Neural progenitor cell (in vitro differentiated cells): ENCODE data around the gene CCDC88A.
"Not testable (repeated sequence)": the region's sequence is repeated elsewhere in the genome, so short reads cannot be mapped to it uniquely, and the experiment has no call there.

Experiments
- EZH2 ChIP-seq: fragments of 200-600 bp; sonication (generic); IDR thresholded peaks from 2 replicates; pipeline ENCODE4 v1.6.1; 2017; ENCODE audit warnings: antibody characterized with exemption, mild to moderate bottlenecking, moderate library complexity
- EZH2phosphoT487 ChIP-seq: fragments of 200-600 bp; sonication (generic); IDR thresholded peaks from 2 replicates; pipeline ENCODE4 v1.6.1; 2017; ENCODE audit warnings: antibody characterized with exemption
- TF ChIP-seq, protein P1 (sequence below): fragments of 200-600 bp; sonication (generic); IDR thresholded peaks from 2 replicates; pipeline ENCODE4 v1.5.1; 2017; ENCODE audit warnings: antibody characterized with exemption, mild to moderate bottlenecking

DNA sequence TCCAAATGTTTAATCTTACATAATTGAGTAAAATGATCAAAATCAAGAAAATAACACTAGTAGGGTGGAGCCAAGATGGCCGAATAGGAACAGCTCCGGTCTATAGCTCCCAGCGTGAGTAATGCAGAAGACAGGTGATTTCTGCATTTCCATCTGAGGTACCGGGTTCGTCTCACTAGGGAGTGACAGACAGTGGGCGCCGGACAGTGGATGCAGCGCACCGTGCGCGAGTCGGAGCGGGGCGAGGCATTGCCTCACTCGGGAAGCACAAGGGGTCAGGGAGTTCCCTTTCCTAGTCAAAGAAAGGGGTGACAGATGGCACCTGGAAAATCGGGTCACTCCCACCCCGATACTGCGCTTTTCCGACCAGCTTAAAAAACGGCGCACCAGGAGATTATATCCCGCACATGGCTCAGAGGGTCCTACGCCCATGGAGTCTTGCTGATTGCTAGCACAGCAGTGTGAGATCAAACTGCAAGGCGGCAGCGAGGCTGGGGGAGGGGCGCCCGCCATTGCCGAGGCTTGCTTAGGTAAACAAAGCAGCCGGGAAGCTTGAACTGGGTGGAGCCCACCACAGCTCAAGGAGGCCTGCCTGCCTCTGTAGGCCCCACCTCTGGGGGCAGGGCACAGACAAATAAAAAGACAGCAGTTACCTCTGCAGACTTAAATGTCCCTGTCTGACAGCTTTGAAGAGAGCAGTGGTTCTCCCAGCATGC, 22.5 kb upstream of the CCDC88A start:
- TF ChIP-seq, protein P1, sequence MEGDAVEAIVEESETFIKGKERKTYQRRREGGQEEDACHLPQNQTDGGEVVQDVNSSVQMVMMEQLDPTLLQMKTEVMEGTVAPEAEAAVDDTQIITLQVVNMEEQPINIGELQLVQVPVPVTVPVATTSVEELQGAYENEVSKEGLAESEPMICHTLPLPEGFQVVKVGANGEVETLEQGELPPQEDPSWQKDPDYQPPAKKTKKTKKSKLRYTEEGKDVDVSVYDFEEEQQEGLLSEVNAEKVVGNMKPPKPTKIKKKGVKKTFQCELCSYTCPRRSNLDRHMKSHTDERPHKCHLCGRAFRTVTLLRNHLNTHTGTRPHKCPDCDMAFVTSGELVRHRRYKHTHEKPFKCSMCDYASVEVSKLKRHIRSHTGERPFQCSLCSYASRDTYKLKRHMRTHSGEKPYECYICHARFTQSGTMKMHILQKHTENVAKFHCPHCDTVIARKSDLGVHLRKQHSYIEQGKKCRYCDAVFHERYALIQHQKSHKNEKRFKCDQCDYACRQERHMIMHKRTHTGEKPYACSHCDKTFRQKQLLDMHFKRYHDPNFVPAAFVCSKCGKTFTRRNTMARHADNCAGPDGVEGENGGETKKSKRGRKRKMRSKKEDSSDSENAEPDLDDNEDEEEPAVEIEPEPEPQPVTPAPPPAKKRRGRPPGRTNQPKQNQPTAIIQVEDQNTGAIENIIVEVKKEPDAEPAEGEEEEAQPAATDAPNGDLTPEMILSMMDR = not testable (repeated sequence)
- not testable (repeated sequence) for TF ChIP-seq EZH2, EZH2phosphoT487
